Measurements from ENCODE around the gene SLC39A9.

- TF ChIP-seq CTCF (IDR thresholded peaks at IDR 0.05): no peak
- no peak for TF ChIP-seq POLR2AphosphoS5 (IDR thresholded peaks at IDR 0.05)
- no peak for TF ChIP-seq EP300 (IDR thresholded peaks at IDR 0.05)
Measured at GRCh38 chr14:69357544-69358200, 40.8 kb upstream of the SLC39A9 start.
